ENCODE data around the gene PRKN. TPM values are rescaled to one million over a fixed set of nuclear protein-coding genes. Genes with fewer than 3 reads are reported as not detected.
A peak's percentile ranks its signal among the peaks of the same experiment; 100 is the strongest.

The PRKN gene
- total RNA-seq, 1 donor from 2014 or later = 2.8 TPM

DNA sequence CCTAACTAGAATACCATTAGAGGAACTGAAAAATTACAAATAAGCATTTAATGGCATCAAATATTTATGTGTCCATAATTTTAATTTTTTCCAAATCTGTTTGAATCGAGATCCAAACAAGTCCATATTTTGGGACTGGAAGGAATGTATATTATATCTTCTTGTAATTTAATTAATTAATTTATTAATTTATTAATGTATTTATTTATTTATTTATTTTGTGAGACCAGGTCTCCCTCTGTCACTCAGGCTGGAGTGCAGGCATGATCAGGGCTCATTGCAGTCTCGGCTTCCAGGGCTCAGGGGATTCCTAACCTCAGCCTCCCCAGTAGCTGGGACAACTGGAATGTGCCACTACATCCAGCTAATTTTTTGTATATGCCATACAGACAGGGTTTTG lies 453.6 kb downstream of the PRKN start:
- no peak overlapping the region for H3K9ac ChIP-seq
- H4K20me1 ChIP-seq (ENCODE audit: low read depth) = no peaks in the 10 kb centered on the region
- H3K27me3 ChIP-seq = no peaks in the 10 kb centered on the region
- no peak overlapping the region for H2AFZ ChIP-seq (replicated peaks)
- no peaks in the 10 kb centered on the region for H3K36me3 ChIP-seq
- TF ChIP-seq EZH2 (IDR thresholded peaks at IDR 0.05) = no peak
- TF ChIP-seq, protein P1, sequence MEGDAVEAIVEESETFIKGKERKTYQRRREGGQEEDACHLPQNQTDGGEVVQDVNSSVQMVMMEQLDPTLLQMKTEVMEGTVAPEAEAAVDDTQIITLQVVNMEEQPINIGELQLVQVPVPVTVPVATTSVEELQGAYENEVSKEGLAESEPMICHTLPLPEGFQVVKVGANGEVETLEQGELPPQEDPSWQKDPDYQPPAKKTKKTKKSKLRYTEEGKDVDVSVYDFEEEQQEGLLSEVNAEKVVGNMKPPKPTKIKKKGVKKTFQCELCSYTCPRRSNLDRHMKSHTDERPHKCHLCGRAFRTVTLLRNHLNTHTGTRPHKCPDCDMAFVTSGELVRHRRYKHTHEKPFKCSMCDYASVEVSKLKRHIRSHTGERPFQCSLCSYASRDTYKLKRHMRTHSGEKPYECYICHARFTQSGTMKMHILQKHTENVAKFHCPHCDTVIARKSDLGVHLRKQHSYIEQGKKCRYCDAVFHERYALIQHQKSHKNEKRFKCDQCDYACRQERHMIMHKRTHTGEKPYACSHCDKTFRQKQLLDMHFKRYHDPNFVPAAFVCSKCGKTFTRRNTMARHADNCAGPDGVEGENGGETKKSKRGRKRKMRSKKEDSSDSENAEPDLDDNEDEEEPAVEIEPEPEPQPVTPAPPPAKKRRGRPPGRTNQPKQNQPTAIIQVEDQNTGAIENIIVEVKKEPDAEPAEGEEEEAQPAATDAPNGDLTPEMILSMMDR (IDR thresholded peaks at IDR 0.05) = no peak
- TF ChIP-seq EZH2phosphoT487 (IDR thresholded peaks at IDR 0.05) = no peak
- H3K9me3 Mint-ChIP-seq = no peaks in the 10 kb centered on the region
- no peaks in the 10 kb centered on the region for H3K79me2 ChIP-seq (ENCODE audit: low read depth)
- no peak overlapping the region for H3K4me3 ChIP-seq
- no peaks in the 10 kb centered on the region for H3K4me1 ChIP-seq
- H3F3A ChIP-seq (ENCODE audit: low read depth) = no peaks in the 10 kb centered on the region
- no peak overlapping the region for H3K4me3 Mint-ChIP-seq
- no peak overlapping the region for H3K27ac ChIP-seq
- no peaks in the 10 kb centered on the region for H3K27me3 Mint-ChIP-seq (ENCODE audit: insufficient read depth, low read depth)
- no peak for DNase-seq (ENCODE audit: low spot score)
- no peaks in the 10 kb centered on the region for H3K9me3 ChIP-seq (ENCODE audit: low read depth)
- H3K27ac Mint-ChIP-seq = no peak overlapping the region
- no peak overlapping the region for H3K4me2 ChIP-seq
- no peaks in the 10 kb centered on the region for H3K4me1 Mint-ChIP-seq
- H3K36me3 Mint-ChIP-seq = no peaks in the 10 kb centered on the region

DNA sequence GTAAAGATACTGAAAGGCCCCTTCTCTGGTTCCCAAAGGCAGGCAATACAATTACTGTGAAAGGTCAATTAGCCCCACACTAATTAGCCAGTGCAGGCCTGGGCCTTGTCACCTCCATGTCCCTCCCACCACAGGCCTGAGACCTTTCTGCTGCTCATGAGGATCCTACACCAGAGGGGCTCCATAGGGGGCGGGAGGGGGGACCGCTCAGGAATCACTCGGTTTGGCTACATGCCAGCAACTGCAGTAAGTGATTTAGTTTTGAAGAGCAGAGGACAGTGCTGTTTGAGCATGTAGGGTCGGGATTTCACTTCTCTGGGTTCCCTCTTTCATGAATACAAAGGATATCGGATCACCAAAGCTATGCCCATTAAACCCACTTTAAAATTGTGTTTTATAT lies 455.6 kb downstream of the PRKN start:
- Mint-ChIP-seq H3K27me3 (ENCODE audit: insufficient read depth, low read depth) (no peaks in the 10 kb centered on the region), H3K4me3 (no peak overlapping the region), H3K36me3 (no peaks in the 10 kb centered on the region), H3K4me1 (no peaks in the 10 kb centered on the region), H3K27ac (no peak overlapping the region), H3K9me3 (no peaks in the 10 kb centered on the region)
- no peaks in the 10 kb centered on the region for H4K20me1 ChIP-seq (ENCODE audit: low read depth)
- no peaks in the 10 kb centered on the region for H3K79me2 ChIP-seq (ENCODE audit: low read depth)
- TF ChIP-seq, protein P1 (IDR thresholded peaks at IDR 0.05) = no peak
- TF ChIP-seq EZH2 (IDR thresholded peaks at IDR 0.05) (no peak), EZH2phosphoT487 (IDR thresholded peaks at IDR 0.05) (no peak)
- H3K9me3 ChIP-seq (ENCODE audit: low read depth) = no peaks in the 10 kb centered on the region
- DNase-seq (ENCODE audit: low spot score) = peak; percentile 25
- no peak overlapping the region for H3K27ac ChIP-seq
- no peaks in the 10 kb centered on the region for H3K4me1 ChIP-seq
- no peak overlapping the region for H3K4me3 ChIP-seq
- H2AFZ ChIP-seq (replicated peaks) = no peak overlapping the region
- H3K27me3 ChIP-seq = no peaks in the 10 kb centered on the region
- H3F3A ChIP-seq (ENCODE audit: low read depth) = no peaks in the 10 kb centered on the region
- H3K4me2 ChIP-seq = peak overlapping the region; percentile 22
- no peak overlapping the region for H3K9ac ChIP-seq
- H3K36me3 ChIP-seq = no peaks in the 10 kb centered on the region

DNA sequence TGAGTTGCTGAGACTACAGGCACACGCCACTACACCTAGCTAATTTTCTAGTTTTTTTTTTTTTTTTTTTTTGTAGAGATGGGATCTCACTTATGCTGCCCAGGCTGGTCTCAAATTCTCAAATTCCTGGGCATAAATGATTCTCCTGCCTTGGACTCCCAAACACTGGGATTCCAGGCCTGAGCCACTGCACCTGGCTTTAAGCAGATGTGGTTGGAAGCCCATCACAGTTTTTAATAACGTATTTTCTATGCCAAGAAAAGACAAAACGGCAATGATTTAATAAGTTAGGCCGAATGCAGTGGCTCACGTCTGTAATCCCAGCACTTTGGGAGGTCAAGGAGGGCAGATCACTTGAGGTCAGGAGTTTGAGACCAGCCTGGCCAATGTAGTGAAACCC lies 456.6 kb downstream of the PRKN start:
- Mint-ChIP-seq H3K27me3 (ENCODE audit: insufficient read depth, low read depth) (no peaks in the 10 kb centered on the region), H3K4me1 (no peaks in the 10 kb centered on the region), H3K4me3 (no peak overlapping the region), H3K27ac (no peak overlapping the region), H3K9me3 (no peaks in the 10 kb centered on the region), H3K36me3 (no peaks in the 10 kb centered on the region)
- Histone ChIP-seq H3K36me3 (no peaks in the 10 kb centered on the region), H2AFZ (replicated peaks) (no peak overlapping the region), H3K79me2 (ENCODE audit: low read depth) (no peaks in the 10 kb centered on the region), H3K4me2 (no peak overlapping the region), H3F3A (ENCODE audit: low read depth) (no peaks in the 10 kb centered on the region), H3K9ac (no peak overlapping the region), H3K9me3 (ENCODE audit: low read depth) (no peaks in the 10 kb centered on the region), H3K27me3 (no peaks in the 10 kb centered on the region), H3K4me1 (no peaks in the 10 kb centered on the region), H4K20me1 (ENCODE audit: low read depth) (no peaks in the 10 kb centered on the region), H3K27ac (no peak overlapping the region), H3K4me3 (no peak overlapping the region)
- no peak for DNase-seq (ENCODE audit: low spot score)
- TF ChIP-seq EZH2 (IDR thresholded peaks at IDR 0.05) = no peak

DNA sequence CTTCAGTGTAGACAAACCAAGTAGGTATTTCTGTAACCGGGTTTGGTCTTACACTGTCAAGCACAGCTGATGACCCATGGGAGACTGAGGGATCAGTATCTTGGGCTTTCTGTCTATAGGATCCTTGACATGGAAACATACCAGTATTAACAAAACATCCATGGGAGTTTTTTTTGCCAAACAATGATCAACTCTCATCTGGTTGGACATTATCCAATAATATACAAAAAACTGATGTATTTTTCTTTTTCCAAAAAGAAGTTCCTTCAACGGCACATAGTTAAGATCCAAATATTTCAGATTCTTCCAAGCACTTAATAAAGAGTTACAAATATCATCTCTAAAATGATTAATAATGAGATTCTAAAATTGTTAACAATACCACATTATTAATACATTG lies 459.9 kb downstream of the PRKN start:
- no peaks in the 10 kb centered on the region for H3K36me3 ChIP-seq

More for the DNA sequence above, 459.9 kb downstream of the PRKN start:
- Mint-ChIP-seq H3K4me3 (no peak overlapping the region), H3K9me3 (peaks cover 3% of the 10 kb centered on the region), H3K27me3 (ENCODE audit: insufficient read depth, low read depth) (peaks cover 4% of the 10 kb centered on the region), H3K36me3 (no peaks in the 10 kb centered on the region), H3K27ac (no peak overlapping the region), H3K4me1 (peaks cover 17% of the 10 kb centered on the region)
- no peak overlapping the region for H3K9ac ChIP-seq
- H2AFZ ChIP-seq (replicated peaks) = no peak overlapping the region
- H3K9me3 ChIP-seq (ENCODE audit: low read depth) = no peaks in the 10 kb centered on the region
- TF ChIP-seq, protein P1 (IDR thresholded peaks at IDR 0.05) = no peak
- TF ChIP-seq EZH2 (IDR thresholded peaks at IDR 0.05) (no peak), EZH2phosphoT487 (IDR thresholded peaks at IDR 0.05) (no peak)
- peaks cover 8% of the 10 kb centered on the region for H3K4me1 ChIP-seq
- no peaks in the 10 kb centered on the region for H4K20me1 ChIP-seq (ENCODE audit: low read depth)
- H3K4me2 ChIP-seq = no peak overlapping the region
- H3K27me3 ChIP-seq = no peaks in the 10 kb centered on the region
- no peak overlapping the region for H3K27ac ChIP-seq
- H3K4me3 ChIP-seq = no peak overlapping the region
- peaks cover 5% of the 10 kb centered on the region for H3F3A ChIP-seq (ENCODE audit: low read depth)
- no peak for DNase-seq (ENCODE audit: low spot score)
- H3K79me2 ChIP-seq (ENCODE audit: low read depth) = no peaks in the 10 kb centered on the region

Data from neural progenitor cell (in vitro differentiated cells).